Upper lobe of left lung (tissue), 4 donors: ENCODE measurements around the gene CACFD1.

ENCODE experiments used
- CTCF ChIP-seq, 6 experiments: fragments of 450-650 bp in 4 of 6; fragments of 200-600 bp in 2 of 6; sonication (generic) in 2 of 6; IDR thresholded peaks; one replicate each; pipeline ENCODE4 v1.5.1; 2016 to 2019; ENCODE audit warnings: antibody characterized with exemption in 6 of 6
- POLR2A ChIP-seq, 4 donors: fragments of 450-650 bp; IDR thresholded peaks; one replicate each; pipeline ENCODE4 v1.5.1; 2016 to 2017; ENCODE audit warnings: antibody characterized with exemption in 4 of 4, mild to moderate bottlenecking in 2 of 4
- POLR2AphosphoS5 ChIP-seq, 2 donors: sonication (generic); formaldehyde crosslinking; IDR thresholded peaks; one replicate each; pipeline ENCODE4 v1.5.1; 2017; ENCODE audit warnings: antibody characterized with exemption in 2 of 2

- TF ChIP-seq CTCF (IDR thresholded peaks at IDR 0.05) (no peak), POLR2A (IDR thresholded peaks at IDR 0.05) (no peak), POLR2AphosphoS5 (IDR thresholded peaks at IDR 0.05) (no peak)
Measured at GRCh38 chr9:133509179-133510083, 49.7 kb downstream of the CACFD1 start.
